GM12891 (cell line): Measurements from ENCODE around the gene C1RL.

Experiments
- POLR2A ChIP-seq: IDR thresholded peaks from 2 replicates; pipeline ENCODE4 v1.6.1; 2011; ENCODE audit warnings: low read depth, low read length, control low read depth
- POLR2AphosphoS5 ChIP-seq: IDR thresholded peaks from 2 replicates; pipeline ENCODE4 v1.6.1; 2011; ENCODE audit warnings: low read depth, low read length, control low read depth
- POU2F2 ChIP-seq: IDR thresholded peaks from 2 replicates; pipeline ENCODE4 v1.6.1; 2011; ENCODE audit warnings: low read depth, mild to moderate bottlenecking, control low read depth, low read length, moderate library complexity
- TAF1 ChIP-seq: IDR thresholded peaks from 2 replicates; pipeline ENCODE4 v1.6.1; 2011; ENCODE audit warnings: low read depth, low read length, control low read depth

GRCh38 chr12:7141351-7142005 lies 32.5 kb upstream of the C1RL start:
- TF ChIP-seq TAF1 (no peak), POLR2AphosphoS5 (no peak), POLR2A (no peak), POU2F2 (no peak)
